ENCODE measurements around the gene C10orf62.
A peak's percentile ranks its signal among the peaks of the same experiment; 100 is the strongest.
"Not testable (repeated sequence)": the region's sequence is repeated elsewhere in the genome, so short reads cannot be mapped to it uniquely, and the experiment has no call there.

The C10orf62 gene, protein sequence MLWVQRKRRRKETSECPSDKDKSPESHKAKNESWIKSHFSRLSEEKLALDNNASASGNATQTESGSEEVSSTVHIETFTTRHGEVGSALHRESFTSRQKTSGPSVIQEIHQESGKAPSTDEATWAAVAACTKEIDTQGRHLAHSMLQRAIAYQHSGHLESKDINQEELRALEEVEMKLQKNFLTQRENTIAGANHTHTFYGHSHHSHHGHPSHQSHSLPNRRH

DNA sequence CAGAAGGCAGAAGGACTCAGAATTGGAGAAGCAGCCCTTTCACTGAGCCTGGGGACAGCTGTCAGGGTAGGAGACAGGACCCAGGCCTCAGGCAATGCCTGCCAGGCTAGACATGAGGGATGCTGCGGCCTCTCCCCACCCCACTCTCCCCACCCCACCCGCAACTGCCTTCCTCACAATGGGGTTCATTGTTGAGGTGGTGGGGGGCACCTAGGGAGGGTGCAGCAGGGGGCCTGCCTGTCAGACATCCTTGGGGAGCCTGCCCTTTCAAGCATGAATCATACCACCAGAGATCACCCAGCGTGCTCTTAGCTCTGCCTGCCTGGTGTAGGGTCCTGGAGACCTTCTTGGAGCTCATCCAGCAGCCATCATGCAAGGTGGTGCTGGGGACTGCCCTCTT is at the start of gene C10orf62:
TSS of gene C10orf62 (plus strand) at position 243 of the 400 bp plus-strand sequence. CDS start 177 bp downstream, outside the sequence.
- no peak for DNase-seq

GRCh38 chr10:97540669-97541500 is 48.6 kb upstream of the C10orf62 start:
- no peak for DNase-seq

- DNase-seq = peak; percentile 73
These were observed 47.1 kb upstream of the C10orf62 start for GRCh38 chr10:97542169-97543024.

GRCh38 chr10:97543025-97543546 is 46.4 kb upstream of the C10orf62 start:
- DNase-seq = peak; percentile 90

DNA sequence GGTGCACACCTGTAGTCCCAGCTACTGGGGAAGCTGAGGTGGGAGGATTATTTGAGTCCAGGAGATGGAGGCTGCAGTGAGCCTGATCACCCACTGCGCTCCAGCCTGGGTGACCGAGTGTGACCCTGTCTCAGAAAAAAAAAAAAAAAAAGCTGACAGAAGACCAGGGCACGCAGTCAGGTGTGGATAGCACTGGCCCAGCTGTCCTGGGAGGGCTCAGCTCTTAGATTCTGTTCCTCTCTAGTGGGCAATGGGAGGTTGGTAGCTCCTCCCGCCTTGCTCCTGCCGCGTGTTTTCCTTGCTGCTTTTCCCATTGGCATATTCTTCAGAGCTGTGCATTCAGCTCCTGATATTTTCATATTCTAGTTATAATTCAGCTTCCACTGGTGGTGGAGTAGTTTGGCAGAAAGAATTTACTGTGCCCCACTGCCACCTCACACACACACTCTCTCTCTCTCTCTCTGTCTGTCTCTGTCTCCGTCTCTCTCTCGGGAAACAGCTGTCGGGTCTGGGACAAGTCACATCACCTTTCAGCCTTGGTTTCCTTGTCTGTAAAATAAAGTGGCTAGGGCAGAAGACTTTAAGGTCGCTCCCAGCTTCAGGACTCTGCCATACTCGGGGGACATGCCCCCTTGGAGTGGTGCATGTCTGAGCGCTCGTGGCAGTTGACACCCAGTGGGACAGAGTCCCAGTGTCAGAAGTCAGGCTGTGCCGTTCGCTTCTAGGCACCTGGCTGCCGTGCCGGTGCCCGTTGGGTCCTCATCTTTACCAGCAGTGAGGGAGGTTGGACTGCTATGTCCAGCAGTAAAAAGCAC is 42.9 kb upstream of the C10orf62 start:
- no peak for DNase-seq

GRCh38 chr10:97547271-97547600 is 42.3 kb upstream of the C10orf62 start:
- no peak for DNase-seq

GRCh38 chr10:97547962-97548361 is 41.6 kb upstream of the C10orf62 start:
- no peak for DNase-seq

GRCh38 chr10:97548828-97549455 is 40.6 kb upstream of the C10orf62 start:
- no peak for DNase-seq

DNA sequence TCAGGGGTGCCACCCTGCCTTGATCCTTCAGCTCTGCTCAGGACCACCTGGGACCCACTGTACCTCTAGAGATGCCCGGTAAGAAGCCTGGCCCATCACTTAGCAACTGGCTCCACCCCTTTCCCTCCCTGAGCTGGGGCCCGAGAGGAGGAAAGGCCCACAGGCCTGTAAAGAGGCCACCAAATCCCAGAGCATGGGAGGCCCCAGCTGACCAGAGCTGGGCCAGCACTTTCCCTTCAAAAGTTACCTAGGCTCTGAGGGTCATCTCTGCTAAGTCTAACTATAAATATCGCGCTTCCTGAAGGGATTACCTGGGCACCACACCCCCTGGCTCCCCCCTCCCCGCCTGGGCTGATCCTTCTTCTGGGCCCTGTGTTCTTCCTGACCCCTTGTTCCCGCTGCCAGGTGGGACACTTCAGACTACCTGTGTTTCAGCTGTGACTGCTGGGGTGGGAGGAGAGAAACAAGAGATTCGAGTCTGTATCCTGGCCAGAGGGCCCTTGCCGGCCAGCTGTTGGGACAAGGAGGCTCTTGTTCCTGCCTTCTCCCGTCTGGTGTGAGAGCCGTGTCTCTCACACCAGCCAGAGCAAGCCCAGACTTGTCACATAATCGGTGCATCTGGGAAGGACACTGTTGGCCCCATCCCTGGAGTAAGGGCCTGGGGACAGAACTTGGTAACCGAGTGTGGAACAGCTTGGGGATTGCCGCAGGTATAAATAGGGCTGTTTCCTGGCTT is 39.8 kb upstream of the C10orf62 start:
- DNase-seq = no peak

DNA sequence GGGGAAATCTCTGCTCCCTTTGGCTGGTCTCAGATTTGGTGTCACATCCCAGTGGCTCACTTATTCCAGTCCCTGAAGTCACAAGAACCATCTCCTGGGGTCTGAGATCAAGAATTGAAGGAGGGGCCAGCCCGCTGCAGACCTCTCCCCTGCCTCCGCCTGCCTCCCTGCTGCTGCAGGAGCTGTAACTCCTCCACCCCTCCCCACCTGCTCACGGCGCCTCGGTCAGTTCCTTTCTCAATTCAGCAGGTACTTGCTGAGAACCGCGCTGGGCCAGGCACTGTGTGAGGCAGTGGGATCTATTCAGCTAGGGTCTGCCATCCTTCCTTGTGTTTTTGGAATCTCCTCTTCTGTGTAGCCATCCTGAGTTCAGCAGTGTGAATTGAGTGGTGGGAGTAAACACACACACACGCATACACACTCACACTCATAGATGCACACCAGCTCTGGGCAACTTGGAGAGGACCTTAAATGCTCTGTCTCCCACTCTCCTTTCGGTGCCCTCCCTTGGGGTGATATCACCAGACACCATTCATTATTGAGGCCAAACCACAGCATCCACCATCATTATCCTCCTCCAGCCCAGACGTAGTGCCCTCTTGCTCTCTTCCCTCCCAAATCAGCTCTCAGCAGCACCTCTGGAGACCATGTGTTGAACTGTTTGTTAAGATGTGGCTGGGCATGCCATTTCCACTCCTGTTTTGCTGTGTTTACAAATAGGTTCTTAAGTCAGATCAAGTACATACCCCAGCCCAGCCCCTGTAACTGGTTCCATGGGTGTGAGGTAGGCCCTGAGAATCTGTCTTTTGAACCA is 39.0 kb upstream of the C10orf62 start:
- DNase-seq = no peak

GRCh38 chr10:97551271-97551670 is 38.2 kb upstream of the C10orf62 start:
- no peak for DNase-seq

GRCh38 chr10:97553575-97554031 is 35.9 kb upstream of the C10orf62 start:
- peak; percentile 49 for DNase-seq

GRCh38 chr10:97554336-97554735 is 35.2 kb upstream of the C10orf62 start:
- DNase-seq = not testable (repeated sequence)

DNA sequence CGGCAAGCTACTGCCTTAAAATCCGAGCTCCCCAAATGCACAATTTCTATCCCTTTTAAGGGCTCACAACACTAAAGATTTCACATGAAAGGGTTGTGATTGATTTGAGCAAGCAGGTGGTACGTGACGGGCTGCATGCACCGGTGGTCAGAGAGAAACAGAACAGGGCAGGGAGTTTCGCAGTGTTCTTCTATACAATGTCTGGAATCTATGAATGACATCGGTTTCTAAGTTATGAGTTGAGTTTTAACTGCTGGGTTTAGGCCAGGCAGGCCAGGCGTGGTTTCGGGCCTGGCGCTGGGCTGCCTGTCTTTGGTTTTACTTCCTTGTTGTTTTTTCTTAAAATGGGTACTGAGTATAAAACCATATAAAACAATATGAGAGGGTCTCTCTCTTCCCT is 34.0 kb upstream of the C10orf62 start:
- DNase-seq = not testable (repeated sequence)

- DNase-seq = not testable (repeated sequence)
These were observed 28.7 kb upstream of the C10orf62 start for GRCh38 chr10:97560731-97561381.

GRCh38 chr10:97561386-97562077 is 28.0 kb upstream of the C10orf62 start:
- DNase-seq = not testable (repeated sequence)

- not testable (repeated sequence) for DNase-seq
These were observed 27.2 kb upstream of the C10orf62 start for GRCh38 chr10:97562329-97562728.

- no peak for DNase-seq
These were observed 26.2 kb upstream of the C10orf62 start for GRCh38 chr10:97563337-97563736.

- no peak for DNase-seq
These were observed 24.7 kb upstream of the C10orf62 start for GRCh38 chr10:97564776-97565175.
